ENCODE measurements around the gene EPS8L1. TPM values are rescaled to one million over a fixed set of nuclear protein-coding genes. Genes with fewer than 3 reads are reported as not detected.

EPS8L1 gene
- polyA plus RNA-seq, 1 donor from 2014 or later: 25.5 TPM

DNA sequence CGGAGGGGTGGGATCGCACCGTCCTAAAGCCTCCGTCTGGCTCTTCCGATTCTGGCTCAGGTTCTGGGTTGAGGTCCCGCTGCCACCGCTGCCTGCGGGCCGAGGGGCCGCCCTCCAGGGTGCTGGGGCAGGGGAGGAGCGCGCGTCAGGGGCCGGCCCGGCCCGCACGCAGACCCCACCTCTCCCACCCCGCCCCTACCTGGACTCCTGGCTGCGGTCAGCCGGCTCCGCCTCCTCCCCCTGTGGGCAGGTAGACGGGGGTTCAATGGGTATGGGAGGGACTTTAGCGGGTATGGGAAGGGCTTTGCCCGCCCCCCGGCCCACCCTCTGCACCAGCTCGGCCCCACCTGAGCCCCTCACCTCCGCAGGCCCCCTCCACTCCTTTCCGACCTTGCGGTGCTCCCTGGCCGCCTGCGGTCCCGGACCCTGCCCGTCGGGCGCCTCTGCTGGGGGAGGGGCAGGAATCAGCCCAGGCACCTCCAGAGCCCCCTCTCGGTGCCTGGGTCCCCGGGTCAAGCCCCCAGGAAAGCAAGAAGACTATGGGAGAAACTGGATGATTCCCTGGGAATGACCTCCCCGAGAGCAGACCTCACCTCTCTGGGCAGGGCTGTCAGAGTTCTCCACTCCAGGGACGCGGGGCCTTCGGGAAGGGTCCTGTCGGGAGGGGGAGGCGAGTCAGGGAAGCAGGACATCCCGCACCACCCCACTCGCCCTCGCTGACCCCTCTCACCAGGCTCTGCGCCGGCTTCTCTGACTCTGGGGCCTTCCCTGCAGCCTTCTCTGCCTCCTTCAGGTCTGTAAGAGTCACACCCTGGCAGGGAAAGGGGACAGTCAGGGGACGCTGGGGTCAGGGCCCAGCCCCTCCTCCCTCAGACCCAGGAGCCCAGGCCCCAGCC is 17.0 kb downstream of the EPS8L1 start:
- TF ChIP-seq RAD21 (conservative IDR thresholded peaks at IDR 0.05) (no peak), MXI1 (conservative IDR thresholded peaks at IDR 0.05; ENCODE audit: poor library complexity, severe bottlenecking) (no peak), POLR2AphosphoS5 (IDR thresholded peaks at IDR 0.05) (no peak), EP300 (conservative IDR thresholded peaks at IDR 0.05; ENCODE audit: poor library complexity, severe bottlenecking) (no peak)
- TF ChIP-seq, protein P1, sequence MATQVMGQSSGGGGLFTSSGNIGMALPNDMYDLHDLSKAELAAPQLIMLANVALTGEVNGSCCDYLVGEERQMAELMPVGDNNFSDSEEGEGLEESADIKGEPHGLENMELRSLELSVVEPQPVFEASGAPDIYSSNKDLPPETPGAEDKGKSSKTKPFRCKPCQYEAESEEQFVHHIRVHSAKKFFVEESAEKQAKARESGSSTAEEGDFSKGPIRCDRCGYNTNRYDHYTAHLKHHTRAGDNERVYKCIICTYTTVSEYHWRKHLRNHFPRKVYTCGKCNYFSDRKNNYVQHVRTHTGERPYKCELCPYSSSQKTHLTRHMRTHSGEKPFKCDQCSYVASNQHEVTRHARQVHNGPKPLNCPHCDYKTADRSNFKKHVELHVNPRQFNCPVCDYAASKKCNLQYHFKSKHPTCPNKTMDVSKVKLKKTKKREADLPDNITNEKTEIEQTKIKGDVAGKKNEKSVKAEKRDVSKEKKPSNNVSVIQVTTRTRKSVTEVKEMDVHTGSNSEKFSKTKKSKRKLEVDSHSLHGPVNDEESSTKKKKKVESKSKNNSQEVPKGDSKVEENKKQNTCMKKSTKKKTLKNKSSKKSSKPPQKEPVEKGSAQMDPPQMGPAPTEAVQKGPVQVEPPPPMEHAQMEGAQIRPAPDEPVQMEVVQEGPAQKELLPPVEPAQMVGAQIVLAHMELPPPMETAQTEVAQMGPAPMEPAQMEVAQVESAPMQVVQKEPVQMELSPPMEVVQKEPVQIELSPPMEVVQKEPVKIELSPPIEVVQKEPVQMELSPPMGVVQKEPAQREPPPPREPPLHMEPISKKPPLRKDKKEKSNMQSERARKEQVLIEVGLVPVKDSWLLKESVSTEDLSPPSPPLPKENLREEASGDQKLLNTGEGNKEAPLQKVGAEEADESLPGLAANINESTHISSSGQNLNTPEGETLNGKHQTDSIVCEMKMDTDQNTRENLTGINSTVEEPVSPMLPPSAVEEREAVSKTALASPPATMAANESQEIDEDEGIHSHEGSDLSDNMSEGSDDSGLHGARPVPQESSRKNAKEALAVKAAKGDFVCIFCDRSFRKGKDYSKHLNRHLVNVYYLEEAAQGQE (IDR thresholded peaks at IDR 0.05; ENCODE audit: borderline replicate concordance): no peak
- no peak overlapping the region for H3K9ac ChIP-seq (ENCODE audit: low read length)
- no peak overlapping the region for H3K27ac ChIP-seq (ENCODE audit: low read length)
- H4K20me1 ChIP-seq (ENCODE audit: insufficient read depth): no peaks in the 10 kb centered on the region
- no peak overlapping the region for H3K4me2 ChIP-seq (ENCODE audit: low read length)
- no peak overlapping the region for H2AFZ ChIP-seq (ENCODE audit: low read depth, low read length)
- no peaks in the 10 kb centered on the region for H3K9me3 ChIP-seq (ENCODE audit: low read length)
- no peaks in the 10 kb centered on the region for H3K9me2 ChIP-seq (ENCODE audit: insufficient read depth, low read length)
- H3F3A ChIP-seq (ENCODE audit: insufficient read depth, low read length, poor library complexity, severe bottlenecking): no peaks in the 10 kb centered on the region
- H3K79me2 ChIP-seq (replicated peaks; ENCODE audit: insufficient read depth, low read length): no peaks in the 10 kb centered on the region
- no peaks in the 10 kb centered on the region for H3K36me3 ChIP-seq (ENCODE audit: insufficient read depth, low read length)
- H3K4me3 ChIP-seq (ENCODE audit: low read length): no peak overlapping the region
- no peaks in the 10 kb centered on the region for H3K27me3 ChIP-seq (ENCODE audit: insufficient read depth, low read depth, low read length)

DNA sequence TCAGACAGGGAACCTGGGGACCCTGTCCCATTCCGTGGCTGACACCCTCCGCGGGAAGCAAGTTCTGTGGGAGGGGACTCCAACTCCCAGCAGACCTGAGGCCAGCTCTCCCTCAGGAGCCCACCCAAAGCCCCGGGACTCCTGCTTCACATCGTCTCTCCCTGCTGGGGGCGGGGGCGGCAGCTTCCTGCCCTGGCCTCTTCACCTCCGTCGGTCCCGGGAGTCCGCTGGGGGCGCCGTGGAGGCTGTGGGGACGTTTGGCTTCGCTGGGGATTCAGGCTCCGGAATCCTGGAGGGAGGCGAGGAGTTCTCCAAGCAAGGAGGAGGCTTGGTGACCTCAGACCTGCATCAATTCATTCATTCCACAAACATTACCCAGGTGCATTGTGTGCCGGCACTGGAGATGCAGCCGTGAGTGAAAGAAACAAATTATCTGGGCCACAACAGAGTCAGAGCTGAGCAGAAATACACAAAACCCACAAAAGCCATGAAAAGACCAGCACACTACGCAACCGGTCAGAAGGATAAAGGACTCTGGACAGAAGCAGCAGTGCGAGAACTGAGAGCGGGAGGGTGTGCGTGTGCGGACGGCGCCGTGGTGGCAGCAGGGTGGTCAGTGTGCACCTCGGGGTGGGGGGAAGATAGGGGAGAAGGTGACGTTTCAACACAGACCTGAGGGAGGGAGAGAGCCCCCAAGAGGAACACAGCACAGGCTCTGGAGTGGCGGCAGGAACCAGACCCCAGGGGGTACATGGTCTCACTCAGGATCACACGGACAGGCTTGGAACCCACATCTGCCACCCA is 19.0 kb downstream of the EPS8L1 start:
- Histone ChIP-seq H2AFZ (ENCODE audit: low read depth, low read length) (no peak overlapping the region), H3K9me3 (ENCODE audit: low read length) (no peaks in the 10 kb centered on the region), H4K20me1 (ENCODE audit: insufficient read depth) (no peaks in the 10 kb centered on the region), H3K4me3 (ENCODE audit: low read length) (no peak overlapping the region), H3K36me3 (ENCODE audit: insufficient read depth, low read length) (peaks cover 4% of the 10 kb centered on the region), H3F3A (ENCODE audit: insufficient read depth, low read length, poor library complexity, severe bottlenecking) (no peaks in the 10 kb centered on the region), H3K79me2 (replicated peaks; ENCODE audit: insufficient read depth, low read length) (no peaks in the 10 kb centered on the region), H3K27me3 (ENCODE audit: insufficient read depth, low read depth, low read length) (no peaks in the 10 kb centered on the region), H3K9me2 (ENCODE audit: insufficient read depth, low read length) (no peaks in the 10 kb centered on the region), H3K27ac (ENCODE audit: low read length) (no peak overlapping the region), H3K4me2 (ENCODE audit: low read length) (no peak overlapping the region), H3K9ac (ENCODE audit: low read length) (no peak overlapping the region)
- TF ChIP-seq TAF1 (IDR thresholded peaks at IDR 0.05; ENCODE audit: low read depth) (no peak), EZH2 (IDR thresholded peaks at IDR 0.05; ENCODE audit: borderline replicate concordance, insufficient read depth, low read length, poor library complexity, severe bottlenecking) (no peak), RAD21 (conservative IDR thresholded peaks at IDR 0.05) (no peak)
- TF ChIP-seq, protein P1 (IDR thresholded peaks at IDR 0.05; ENCODE audit: borderline replicate concordance): no peak
